OCI-LY1 (cell line): ENCODE data around the gene CAV1.

Source experiments
- EZH2 ChIP-seq: fragments of 200-600 bp; sonication (generic), shearing (Covaris generic); IDR thresholded peaks from 2 replicates; pipeline ENCODE4 v1.8.0; 2017; ENCODE audit warnings: borderline replicate concordance, mixed run types, mild to moderate bottlenecking, antibody characterized with exemption, low read length, moderate library complexity, mixed read lengths
- TF ChIP-seq, protein P1 (sequence below): fragments of 200-600 bp; sonication (generic), shearing (Covaris generic); IDR thresholded peaks from 2 replicates; pipeline ENCODE4 v1.5.1; 2017; ENCODE audit warnings: mild to moderate bottlenecking, antibody characterized with exemption, low read length, moderate library complexity, mixed read lengths

DNA sequence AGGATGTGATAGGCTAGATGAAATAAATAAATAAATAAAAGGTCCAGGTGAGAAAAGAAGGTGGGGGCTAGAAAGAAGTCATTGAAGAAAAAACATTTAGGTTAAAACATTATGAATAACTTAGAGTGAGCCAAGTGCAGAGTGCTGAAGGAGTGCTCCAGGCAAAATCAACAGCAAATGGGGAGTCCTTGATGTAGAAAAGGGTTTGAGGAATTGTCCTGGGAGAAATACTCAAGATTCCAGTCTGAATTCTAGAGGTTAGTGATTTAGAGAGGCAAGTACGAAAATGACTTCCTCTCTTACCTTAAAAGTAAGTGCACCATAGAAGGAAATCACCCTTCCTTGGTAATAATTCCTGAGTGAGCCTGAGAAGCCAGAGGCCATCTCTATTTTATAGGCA, 19.7 kb downstream of the CAV1 start:
- TF ChIP-seq, protein P1, sequence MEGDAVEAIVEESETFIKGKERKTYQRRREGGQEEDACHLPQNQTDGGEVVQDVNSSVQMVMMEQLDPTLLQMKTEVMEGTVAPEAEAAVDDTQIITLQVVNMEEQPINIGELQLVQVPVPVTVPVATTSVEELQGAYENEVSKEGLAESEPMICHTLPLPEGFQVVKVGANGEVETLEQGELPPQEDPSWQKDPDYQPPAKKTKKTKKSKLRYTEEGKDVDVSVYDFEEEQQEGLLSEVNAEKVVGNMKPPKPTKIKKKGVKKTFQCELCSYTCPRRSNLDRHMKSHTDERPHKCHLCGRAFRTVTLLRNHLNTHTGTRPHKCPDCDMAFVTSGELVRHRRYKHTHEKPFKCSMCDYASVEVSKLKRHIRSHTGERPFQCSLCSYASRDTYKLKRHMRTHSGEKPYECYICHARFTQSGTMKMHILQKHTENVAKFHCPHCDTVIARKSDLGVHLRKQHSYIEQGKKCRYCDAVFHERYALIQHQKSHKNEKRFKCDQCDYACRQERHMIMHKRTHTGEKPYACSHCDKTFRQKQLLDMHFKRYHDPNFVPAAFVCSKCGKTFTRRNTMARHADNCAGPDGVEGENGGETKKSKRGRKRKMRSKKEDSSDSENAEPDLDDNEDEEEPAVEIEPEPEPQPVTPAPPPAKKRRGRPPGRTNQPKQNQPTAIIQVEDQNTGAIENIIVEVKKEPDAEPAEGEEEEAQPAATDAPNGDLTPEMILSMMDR, result no peak
- TF ChIP-seq EZH2, result no peak
